ENCODE measurements around the gene ELMOD3. TPM values are rescaled to one million over a fixed set of nuclear protein-coding genes. Genes with fewer than 3 reads are reported as not detected.

ELMOD3 gene
- total and polyA plus RNA-seq, 4 donors, result 5.5 to 15.8 (median 8.0) TPM

DNA sequence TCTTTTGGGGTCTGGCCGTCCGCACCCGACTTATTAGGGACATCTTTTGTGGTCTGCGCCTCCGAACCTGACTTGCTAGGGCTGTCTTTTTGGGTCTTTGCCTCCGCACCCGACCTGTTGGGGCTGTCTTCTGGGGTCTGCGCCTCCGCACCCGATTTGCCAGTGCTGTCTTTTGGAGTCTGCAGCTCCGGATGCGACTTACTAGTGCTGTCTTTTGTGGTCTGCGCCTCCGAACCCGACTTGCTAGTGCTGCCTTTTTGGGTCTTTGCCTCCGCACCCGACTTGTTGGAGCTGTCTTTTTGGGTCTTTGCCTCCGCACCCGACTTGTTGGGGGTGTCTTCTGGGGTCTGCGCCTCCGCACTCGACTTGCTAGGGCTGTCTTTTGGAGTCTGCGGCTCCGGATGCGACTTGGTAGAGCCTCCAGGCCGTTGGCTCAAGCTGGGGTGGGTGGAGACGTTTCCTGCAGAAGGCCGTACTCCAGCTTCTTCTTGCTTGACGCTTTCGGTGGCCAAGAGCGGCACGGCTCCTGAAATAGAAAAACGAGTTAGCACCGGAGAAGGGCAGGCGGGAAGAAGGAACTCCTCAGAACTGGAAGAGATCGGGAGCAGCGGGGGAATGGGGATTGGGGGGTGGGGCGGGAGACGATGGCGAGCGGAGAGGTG lies 27.3 kb upstream of the ELMOD3 start (continued):
- TF ChIP-seq REST (IDR thresholded peaks at IDR 0.05), result no peak
- TF ChIP-seq EGR1 (IDR thresholded peaks at IDR 0.05; ENCODE audit: low read depth in 2 of 2), result no peak
- no peak for TF ChIP-seq RAD21 (IDR thresholded peaks at IDR 0.05)
- TF ChIP-seq FOXA2 (IDR thresholded peaks at IDR 0.05), result no peak

- peak within 1 kb of the TSS; percentile 79 to 98 (median 95) for H3K4me3 ChIP-seq (ENCODE audit: low read depth in 1 of 3, low read length in 3 of 3)
- H3K27me3 ChIP-seq (ENCODE audit: control insufficient read depth in 4 of 4, insufficient read depth in 4 of 4, low read length in 3 of 4), result no peaks in the 10 kb centered on the region
- peaks cover 7 to 46% (median 32%) of the 10 kb centered on the region in 4 donors for H3K4me1 ChIP-seq (ENCODE audit: control insufficient read depth in 4 of 4, insufficient read depth in 4 of 4, low read length in 3 of 4)
- peak within 1 kb of the TSS; percentile 84 to 92 for H3K9ac ChIP-seq (ENCODE audit: low read depth in 1 of 2, low read length in 2 of 2)
- under 1% methylated on average over 57 of the region's 57 CpGs for WGBS
- H3K9me3 ChIP-seq (ENCODE audit: control insufficient read depth in 4 of 4, low read length in 3 of 4), result no peaks in the 10 kb centered on the region
- H3K36me3 ChIP-seq (ENCODE audit: control insufficient read depth in 4 of 4, insufficient read depth in 3 of 4, low read depth in 1 of 4, low read length in 3 of 4), result peaks cover 0 to 3% (median 2%) of the 10 kb centered on the region in 4 donors
- H3K27ac ChIP-seq (ENCODE audit: low read depth in 1 of 2, low read length in 2 of 2), result peak within 1 kb of the TSS; percentile 92 to 99
- TF ChIP-seq HNF4G (IDR thresholded peaks at IDR 0.05) (no peak), EGR1 (IDR thresholded peaks at IDR 0.05; ENCODE audit: low read depth in 2 of 2) (no peak), RAD21 (IDR thresholded peaks at IDR 0.05) (peak in 1 of 2 donors; percentile 46), JUND (IDR thresholded peaks at IDR 0.05) (peak in 1 of 2 donors; percentile 25), FOXA1 (IDR thresholded peaks at IDR 0.05) (no peak), NR2F2 (IDR thresholded peaks at IDR 0.05) (peak; percentile 89), TAF1 (conservative IDR thresholded peaks at IDR 0.05) (peak; percentile 91), SP1 (IDR thresholded peaks at IDR 0.05) (peak; percentile 27), FOXA2 (IDR thresholded peaks at IDR 0.05) (no peak), HNF4A (conservative IDR thresholded peaks at IDR 0.05) (peak in 1 of 2 donors; percentile 31), YY1 (IDR thresholded peaks at IDR 0.05) (peak; percentile 90), GABPA (IDR thresholded peaks at IDR 0.05 in 1 of 2, conservative IDR thresholded peaks at IDR 0.05 in 1 of 2) (peak; percentile 47 to 76), RXRA (IDR thresholded peaks at IDR 0.05) (peak; percentile 27 to 45), REST (IDR thresholded peaks at IDR 0.05) (peak; percentile 90)
- TF ChIP-seq, protein P1, sequence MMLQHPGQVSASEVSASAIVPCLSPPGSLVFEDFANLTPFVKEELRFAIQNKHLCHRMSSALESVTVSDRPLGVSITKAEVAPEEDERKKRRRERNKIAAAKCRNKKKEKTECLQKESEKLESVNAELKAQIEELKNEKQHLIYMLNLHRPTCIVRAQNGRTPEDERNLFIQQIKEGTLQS (IDR thresholded peaks at IDR 0.05), result no peak
- TF ChIP-seq, protein P2, sequence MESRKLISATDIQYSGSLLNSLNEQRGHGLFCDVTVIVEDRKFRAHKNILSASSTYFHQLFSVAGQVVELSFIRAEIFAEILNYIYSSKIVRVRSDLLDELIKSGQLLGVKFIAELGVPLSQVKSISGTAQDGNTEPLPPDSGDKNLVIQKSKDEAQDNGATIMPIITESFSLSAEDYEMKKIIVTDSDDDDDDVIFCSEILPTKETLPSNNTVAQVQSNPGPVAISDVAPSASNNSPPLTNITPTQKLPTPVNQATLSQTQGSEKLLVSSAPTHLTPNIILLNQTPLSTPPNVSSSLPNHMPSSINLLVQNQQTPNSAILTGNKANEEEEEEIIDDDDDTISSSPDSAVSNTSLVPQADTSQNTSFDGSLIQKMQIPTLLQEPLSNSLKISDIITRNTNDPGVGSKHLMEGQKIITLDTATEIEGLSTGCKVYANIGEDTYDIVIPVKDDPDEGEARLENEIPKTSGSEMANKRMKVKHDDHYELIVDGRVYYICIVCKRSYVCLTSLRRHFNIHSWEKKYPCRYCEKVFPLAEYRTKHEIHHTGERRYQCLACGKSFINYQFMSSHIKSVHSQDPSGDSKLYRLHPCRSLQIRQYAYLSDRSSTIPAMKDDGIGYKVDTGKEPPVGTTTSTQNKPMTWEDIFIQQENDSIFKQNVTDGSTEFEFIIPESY (IDR thresholded peaks at IDR 0.05), result peak; percentile 99
- TF ChIP-seq, protein P3, sequence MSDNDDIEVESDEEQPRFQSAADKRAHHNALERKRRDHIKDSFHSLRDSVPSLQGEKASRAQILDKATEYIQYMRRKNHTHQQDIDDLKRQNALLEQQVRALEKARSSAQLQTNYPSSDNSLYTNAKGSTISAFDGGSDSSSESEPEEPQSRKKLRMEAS (IDR thresholded peaks at IDR 0.05), result no peak
- TF ChIP-seq, protein P4, sequence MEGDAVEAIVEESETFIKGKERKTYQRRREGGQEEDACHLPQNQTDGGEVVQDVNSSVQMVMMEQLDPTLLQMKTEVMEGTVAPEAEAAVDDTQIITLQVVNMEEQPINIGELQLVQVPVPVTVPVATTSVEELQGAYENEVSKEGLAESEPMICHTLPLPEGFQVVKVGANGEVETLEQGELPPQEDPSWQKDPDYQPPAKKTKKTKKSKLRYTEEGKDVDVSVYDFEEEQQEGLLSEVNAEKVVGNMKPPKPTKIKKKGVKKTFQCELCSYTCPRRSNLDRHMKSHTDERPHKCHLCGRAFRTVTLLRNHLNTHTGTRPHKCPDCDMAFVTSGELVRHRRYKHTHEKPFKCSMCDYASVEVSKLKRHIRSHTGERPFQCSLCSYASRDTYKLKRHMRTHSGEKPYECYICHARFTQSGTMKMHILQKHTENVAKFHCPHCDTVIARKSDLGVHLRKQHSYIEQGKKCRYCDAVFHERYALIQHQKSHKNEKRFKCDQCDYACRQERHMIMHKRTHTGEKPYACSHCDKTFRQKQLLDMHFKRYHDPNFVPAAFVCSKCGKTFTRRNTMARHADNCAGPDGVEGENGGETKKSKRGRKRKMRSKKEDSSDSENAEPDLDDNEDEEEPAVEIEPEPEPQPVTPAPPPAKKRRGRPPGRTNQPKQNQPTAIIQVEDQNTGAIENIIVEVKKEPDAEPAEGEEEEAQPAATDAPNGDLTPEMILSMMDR (IDR thresholded peaks at IDR 0.05; ENCODE audit: low read depth, low read length, missing input control), result peak; percentile 0
- DNase-seq (ENCODE audit: low spot score), result peak; percentile 92
These were observed 26.5 kb upstream of the ELMOD3 start, which contains the start of gene TGOLN2 for GRCh38 chr2:85327822-85328617. Gene TGOLN2 (minus strand): TSS chr2:85327989. CDS start chr2:85327962, 27 bp downstream.
